ENCODE measurements around the gene SLC38A11. TPM values are rescaled to one million over a fixed set of nuclear protein-coding genes. Genes with fewer than 3 reads are reported as not detected.

SLC38A11 gene
- total RNA-seq, 2 donors from 2014 or later: not detected

GRCh38 chr2:164849506-164849905 is 105.8 kb downstream of the SLC38A11 start:
- no peaks in the 10 kb centered on the region for H3K36me3 Mint-ChIP-seq (ENCODE audit: insufficient read depth in 2 of 2)
- no peaks in the 10 kb centered on the region for H3K4me1 Mint-ChIP-seq (ENCODE audit: low read depth)
- H3K27me3 Mint-ChIP-seq (ENCODE audit: low read depth): peaks cover 35% of the 10 kb centered on the region
- no peak overlapping the region for H3K4me3 Mint-ChIP-seq
- no peaks in the 10 kb centered on the region for H3K9me3 Mint-ChIP-seq
- H3K27ac Mint-ChIP-seq: no peak overlapping the region
- DNase-seq: no peak
- ATAC-seq (replicated peaks in 1 of 2): no peak

- Mint-ChIP-seq H3K4me1 (ENCODE audit: low read depth) (no peaks in the 10 kb centered on the region), H3K4me3 (no peak overlapping the region), H3K9me3 (no peaks in the 10 kb centered on the region), H3K27ac (no peak overlapping the region), H3K27me3 (ENCODE audit: low read depth) (peaks cover 45% of the 10 kb centered on the region), H3K36me3 (ENCODE audit: insufficient read depth in 2 of 2) (no peaks in the 10 kb centered on the region)
- DNase-seq (no peak), ATAC-seq (replicated peaks in 1 of 2) (no peak)
These were observed 107.2 kb downstream of the SLC38A11 start for GRCh38 chr2:164847981-164848741.

- Mint-ChIP-seq H3K36me3 (ENCODE audit: insufficient read depth in 2 of 2) (no peaks in the 10 kb centered on the region), H3K27me3 (ENCODE audit: low read depth) (peaks cover 45% of the 10 kb centered on the region), H3K4me1 (ENCODE audit: low read depth) (no peaks in the 10 kb centered on the region)
These were observed 108.0 kb downstream of the SLC38A11 start for GRCh38 chr2:164847291-164847690.

DNA sequence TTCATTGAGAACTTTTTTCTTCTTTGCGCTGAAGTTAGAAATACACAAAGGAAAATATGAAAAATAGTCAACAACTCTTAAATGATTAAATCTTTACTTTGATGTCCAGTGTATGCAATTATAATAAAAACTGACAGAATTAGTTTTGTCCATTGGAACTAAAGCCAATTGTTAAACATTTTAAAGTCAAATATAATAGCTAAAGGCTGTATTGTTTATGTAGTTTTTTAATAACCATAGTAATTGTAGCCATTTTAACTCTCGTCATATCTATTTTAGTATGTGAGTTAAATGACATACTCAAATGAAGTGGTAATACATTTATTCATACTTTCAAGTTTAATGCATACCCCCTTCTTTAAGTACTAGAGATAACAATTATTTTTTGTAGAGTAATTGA is 109.0 kb downstream of the SLC38A11 start:
- Mint-ChIP-seq H3K4me1 (ENCODE audit: low read depth) (no peaks in the 10 kb centered on the region), H3K27ac (no peak overlapping the region), H3K4me3 (no peak overlapping the region), H3K9me3 (no peaks in the 10 kb centered on the region), H3K27me3 (ENCODE audit: low read depth) (peaks cover 45% of the 10 kb centered on the region), H3K36me3 (ENCODE audit: insufficient read depth in 2 of 2) (no peaks in the 10 kb centered on the region)
- ATAC-seq (replicated peaks in 1 of 2) (no peak), DNase-seq (no peak)

More at GRCh38 chr2:164847291-164847690, 108.0 kb downstream of the SLC38A11 start:
- Mint-ChIP-seq H3K27ac (no peak overlapping the region), H3K4me3 (no peak overlapping the region), H3K9me3 (no peaks in the 10 kb centered on the region)
- ATAC-seq (replicated peaks in 1 of 2) (no peak), DNase-seq (no peak)

Other genes starting within 250 kb of the SLC38A11 start
- under 1 TPM; 0.23 to 0.58 TPM for gene COBLL1, start 113.7 kb downstream of the SLC38A11 start, total RNA-seq
- gene SCN3A, start 248.5 kb upstream of the SLC38A11 start, total RNA-seq: under 1 TPM in 1 of 2 donors, not detected in 1; 0.24 TPM